Measurements from ENCODE around the gene RBMS2.

- TF ChIP-seq CTCF (IDR thresholded peaks at IDR 0.05 in 4 of 5, conservative IDR thresholded peaks at IDR 0.05 in 1 of 5) = no peak
- no peak for TF ChIP-seq POLR2A (IDR thresholded peaks at IDR 0.05)
Observed at GRCh38 chr12:56626701-56627100, 105.1 kb downstream of the RBMS2 start.
